GM18858 (cell line): ENCODE data around the gene GPC6.

Source experiments
- ATAC-seq: cut with Tn5 transposase; IDR thresholded peaks from one replicate; pipeline ENCODE4 v1.9.1; 2021; ENCODE audit not compliant: unreplicated experiment

Gene GPC6

GRCh38 chr13:93882086-93882651, 655.6 kb downstream of the GPC6 start:
- ATAC-seq: no peak

GRCh38 chr13:93889430-93889951, 662.9 kb downstream of the GPC6 start:
- no peak for ATAC-seq

- no peak for ATAC-seq
These were observed 673.4 kb downstream of the GPC6 start for GRCh38 chr13:93899981-93900380.

DNA sequence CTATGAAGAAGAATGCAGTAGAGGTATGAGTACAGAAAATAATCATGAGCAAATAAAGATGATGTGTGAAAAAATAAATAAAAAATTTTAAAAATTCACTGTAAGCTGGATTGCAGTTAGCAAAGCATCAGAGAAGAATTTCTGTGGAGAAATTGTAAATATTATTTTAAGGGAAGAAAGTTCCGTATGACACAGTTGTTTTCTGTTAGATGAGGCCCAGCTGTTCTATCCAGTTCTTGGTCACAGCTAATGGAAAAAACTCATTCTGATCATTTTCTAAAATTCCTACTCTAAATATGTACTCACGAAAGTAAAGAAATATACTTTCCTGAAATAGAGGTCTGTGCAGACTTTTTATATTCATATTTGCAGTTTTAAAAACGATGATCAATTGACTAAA, 674.1 kb downstream of the GPC6 start:
- ATAC-seq: no peak

DNA sequence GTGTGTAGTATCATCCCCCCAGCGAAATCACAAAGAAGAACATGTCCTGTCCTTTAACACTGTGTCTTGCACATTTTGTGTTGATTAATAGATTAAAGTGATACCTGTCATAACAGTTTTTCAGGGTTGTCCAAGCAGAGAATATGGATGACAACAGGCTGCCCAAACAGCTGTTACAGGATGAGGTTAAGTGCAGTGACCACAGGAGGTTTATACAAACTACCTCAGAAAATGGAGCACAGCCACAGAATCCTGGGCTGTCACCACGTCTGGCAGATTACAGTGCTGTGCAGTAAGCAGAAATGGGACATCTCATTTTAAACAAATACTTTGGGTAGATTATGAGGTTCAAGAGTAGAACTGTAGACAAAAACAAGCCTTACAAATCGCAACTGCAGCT, 677.3 kb downstream of the GPC6 start:
- no peak for ATAC-seq

- ATAC-seq: no peak
These were observed 688.7 kb downstream of the GPC6 start for GRCh38 chr13:93915269-93915809.

DNA sequence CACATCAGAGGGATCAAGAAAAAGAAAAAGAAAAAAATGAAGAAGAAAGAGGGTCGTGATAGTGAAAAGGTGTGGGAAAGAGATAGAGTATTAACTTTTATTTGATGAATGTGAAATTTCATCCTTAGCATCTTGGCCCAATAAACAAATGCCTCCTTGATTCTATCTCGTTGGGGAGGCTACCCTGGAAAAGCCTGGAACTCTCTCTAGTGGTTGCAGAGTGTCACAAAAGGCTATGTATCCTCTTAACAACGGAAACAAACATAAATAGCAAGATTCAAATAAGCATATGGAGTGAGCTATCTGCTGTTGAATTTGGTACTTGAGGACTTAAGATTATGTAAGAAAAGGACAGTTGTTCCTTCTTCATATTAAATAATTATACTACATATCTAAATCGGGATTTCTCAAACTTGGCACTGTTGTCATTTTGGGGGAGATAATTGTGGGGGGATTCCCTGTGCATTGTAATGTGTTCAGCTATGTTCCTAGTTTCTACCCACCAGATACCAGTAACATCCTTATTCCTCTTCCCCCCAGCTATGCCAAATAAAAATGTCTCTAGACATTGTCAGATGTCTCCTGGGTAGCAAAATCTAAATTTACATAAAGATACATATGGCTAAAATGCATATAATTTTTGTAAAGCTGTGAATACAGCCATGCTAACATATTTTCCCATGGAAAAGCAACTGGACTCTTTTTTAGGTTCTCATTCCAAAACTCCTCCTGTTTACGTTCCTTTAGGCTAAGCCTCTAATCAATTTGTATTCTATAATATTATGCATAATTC, 695.7 kb downstream of the GPC6 start:
- ATAC-seq: no peak

DNA sequence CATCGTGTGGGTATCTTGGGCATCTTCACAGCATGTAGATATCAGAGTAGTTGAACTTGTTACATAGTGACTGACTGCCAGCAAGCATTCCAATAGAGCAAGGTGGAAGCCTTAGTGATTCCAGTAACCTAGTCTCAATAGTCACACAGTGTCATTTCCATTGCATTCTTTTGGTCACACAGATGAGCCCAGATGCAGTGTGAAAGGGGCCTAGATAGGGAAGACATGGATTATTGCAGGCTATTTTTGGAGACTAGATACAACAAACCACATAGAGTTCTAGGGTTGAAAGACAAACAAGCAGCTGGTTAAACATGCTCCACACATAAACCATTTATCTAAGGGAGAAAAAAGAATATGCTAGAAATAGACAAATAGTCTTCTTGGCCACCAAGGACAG, 699.4 kb downstream of the GPC6 start:
- ATAC-seq: no peak

DNA sequence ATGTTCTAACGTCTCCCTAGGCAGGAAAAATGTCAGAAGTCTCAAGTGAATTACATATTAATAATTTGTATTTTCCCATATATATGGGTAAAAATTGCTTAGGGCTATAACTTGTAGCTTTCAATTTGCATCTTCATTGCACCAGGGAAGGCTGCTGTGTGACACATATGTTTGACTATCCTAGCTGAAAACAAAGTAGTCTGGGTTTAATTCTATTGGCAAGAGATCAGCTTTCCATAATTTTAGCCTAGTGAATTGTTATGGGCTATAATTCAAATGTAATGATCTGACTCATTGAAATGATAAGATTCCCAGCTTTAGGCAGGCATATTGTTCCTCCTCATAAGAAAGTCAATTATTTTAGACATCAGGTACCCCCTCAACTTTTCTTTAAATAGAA, 699.8 kb downstream of the GPC6 start:
- no peak for ATAC-seq

- ATAC-seq: no peak
These were observed 700.8 kb downstream of the GPC6 start for GRCh38 chr13:93927431-93927830.

DNA sequence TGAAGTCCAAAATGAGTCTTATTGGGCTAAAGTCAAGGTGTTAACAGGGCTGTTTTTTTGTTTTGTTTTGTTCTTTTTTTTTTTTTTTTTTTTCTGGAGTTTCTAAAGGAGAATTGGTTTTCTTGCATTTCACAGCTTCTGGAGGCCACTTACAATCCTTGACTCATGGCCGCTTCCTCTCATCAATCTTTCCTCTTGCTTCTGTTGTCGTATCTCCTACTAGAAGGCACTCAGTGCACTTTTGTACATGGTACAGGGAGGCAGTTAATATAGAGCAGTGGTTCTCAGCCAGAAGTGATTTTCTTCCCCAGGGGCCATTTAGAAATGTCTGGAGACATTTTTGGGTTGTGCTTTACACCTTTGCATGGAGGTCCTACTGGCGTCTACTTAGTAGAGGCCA, 706.3 kb downstream of the GPC6 start:
- ATAC-seq: no peak

DNA sequence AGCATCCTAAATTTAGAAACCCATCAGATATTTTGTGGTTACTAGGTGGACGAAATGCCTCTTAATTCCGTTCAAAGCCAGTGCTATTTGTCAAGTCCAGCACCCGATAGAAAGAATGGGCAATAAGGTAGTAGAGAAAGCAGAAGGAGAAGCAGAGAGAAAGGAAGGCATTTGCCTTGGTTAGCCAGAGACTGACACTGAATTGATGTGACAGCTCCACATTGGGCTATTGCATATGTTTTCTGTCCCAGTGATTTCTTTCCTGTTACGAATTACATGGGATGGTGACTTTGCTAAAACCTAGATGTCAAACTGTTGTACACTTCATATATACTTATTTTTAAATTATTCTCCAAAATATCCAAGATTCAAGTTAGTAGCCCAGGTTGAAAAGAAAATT, 710.3 kb downstream of the GPC6 start:
- no peak for ATAC-seq

GRCh38 chr13:93941444-93941843, 714.8 kb downstream of the GPC6 start:
- ATAC-seq: no peak

- ATAC-seq: no peak
These were observed 715.4 kb downstream of the GPC6 start for GRCh38 chr13:93942016-93942415.

DNA sequence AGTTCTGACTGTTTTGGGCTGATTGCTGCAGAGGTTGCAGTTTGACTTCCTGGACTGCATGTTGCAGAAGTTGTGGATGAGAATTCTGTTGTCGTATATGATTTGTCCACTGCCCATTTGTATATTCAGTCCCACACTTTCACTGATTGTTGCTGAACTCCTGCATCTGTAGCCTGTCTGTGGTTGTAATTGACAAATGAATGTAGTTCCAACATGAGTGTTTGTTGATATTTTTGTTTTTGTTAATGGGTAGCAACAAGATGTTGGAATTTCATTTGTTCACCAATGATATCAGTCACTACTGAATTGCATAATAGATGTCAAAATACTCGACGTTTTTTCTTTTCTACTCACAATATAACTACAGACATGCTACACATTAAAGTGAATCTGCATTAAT, 719.0 kb downstream of the GPC6 start:
- ATAC-seq: no peak

DNA sequence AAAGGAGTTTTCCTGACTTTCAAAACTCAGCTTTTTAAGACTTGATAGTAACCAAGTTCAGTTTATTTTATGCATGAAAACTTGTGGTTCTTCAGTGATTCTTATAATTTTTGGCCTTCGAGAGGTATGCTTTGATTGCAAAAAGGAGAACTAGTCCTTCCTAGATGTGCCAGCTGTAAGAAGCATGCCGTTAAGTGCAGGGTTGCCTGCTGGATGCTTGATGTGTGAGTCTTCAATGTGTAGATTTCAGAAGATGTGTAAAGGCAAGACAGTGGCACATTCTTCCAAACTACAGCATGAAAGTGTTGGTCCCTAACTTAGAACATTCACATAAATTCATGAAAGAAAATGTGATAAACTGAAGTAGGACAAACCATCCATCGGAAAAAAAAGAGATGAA, 720.4 kb downstream of the GPC6 start:
- no peak for ATAC-seq

- ATAC-seq: no peak
These were observed 721.0 kb downstream of the GPC6 start for GRCh38 chr13:93947651-93948050.

- no peak for ATAC-seq
These were observed 721.7 kb downstream of the GPC6 start for GRCh38 chr13:93948162-93948922.

- no peak for ATAC-seq
These were observed 724.5 kb downstream of the GPC6 start for GRCh38 chr13:93951108-93951507.

DNA sequence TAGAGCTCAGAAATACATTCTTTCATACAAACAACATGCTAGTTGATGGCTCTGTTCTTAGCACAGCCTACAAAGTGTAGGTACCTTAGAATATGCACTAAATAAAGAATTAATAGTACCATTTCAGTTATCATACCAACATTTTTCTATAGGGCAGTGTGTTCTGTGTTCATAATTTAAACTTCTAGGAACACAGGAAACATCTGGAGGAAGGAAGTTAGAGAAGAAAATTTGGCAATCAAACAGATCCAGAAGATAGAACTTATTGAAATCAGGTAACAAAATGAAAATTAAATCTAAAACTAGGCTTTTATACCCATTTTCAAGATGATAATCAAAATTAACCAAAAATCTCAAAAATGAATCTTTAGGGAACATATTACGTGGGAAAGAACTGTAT, 725.3 kb downstream of the GPC6 start:
- no peak for ATAC-seq

DNA sequence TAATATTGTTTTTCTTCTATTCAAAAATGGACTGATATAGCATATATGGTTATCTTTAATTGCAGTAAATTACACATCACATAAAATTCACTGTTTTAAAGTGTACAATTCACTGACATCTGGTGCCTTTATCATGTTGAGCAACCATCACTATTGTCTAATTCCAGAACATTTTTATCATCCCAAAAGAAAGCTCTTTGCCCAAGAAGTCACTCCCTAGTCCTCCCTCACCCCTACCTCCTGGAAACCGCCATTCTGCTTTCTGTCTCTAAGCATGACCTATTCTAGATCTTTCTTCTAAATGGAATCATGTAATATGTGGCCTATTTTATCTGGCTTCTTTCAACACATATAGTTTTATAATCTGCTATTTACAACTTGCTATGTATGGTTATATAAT, 727.2 kb downstream of the GPC6 start:
- ATAC-seq: no peak

- no peak for ATAC-seq
These were observed 729.3 kb downstream of the GPC6 start for GRCh38 chr13:93955904-93956303.
